ENCODE results near the gene SMG7. TPM values are rescaled to one million over a fixed set of nuclear protein-coding genes. Genes with fewer than 3 reads are reported as not detected.

Gene SMG7
- polyA plus RNA-seq, 1 donor from 2014 or later: 19.1 TPM

DNA sequence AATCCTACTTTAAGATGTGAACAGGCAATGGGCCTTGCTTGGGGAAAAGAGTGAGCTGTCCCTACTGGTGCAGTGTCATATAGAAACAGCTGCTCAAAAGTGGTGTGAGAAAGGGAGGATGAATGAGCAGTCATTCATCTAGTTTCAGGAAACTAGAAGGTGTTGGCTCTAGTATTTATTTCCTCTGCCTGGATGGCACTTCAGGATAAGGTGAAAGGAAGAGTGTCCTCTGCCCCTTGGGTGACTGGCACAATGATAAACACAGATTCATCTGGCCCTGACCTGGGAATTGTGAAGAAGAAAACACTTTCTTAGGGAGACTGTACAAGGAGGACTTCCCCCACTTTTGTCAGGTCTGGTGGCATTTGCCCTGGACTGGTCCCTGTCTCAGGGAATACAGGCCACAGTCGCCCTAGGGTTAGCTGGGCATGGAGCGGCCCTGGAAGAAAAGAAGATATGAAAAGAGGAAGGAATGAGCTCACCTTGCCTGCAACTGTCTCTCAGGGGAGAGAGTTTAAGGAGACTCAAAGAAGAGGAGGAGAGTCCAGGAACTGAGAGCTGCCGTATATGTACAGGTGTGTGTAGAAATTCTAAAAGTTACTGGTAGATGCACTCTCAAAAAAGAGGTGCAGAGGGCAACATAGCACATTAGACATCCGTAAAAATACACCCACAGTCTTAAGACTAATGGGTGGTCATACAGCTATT lies 40.3 kb upstream of the SMG7 start:
- H4K20me1 ChIP-seq (ENCODE audit: insufficient read depth): no peaks in the 10 kb centered on the region
- no peak overlapping the region for H3K4me3 ChIP-seq (ENCODE audit: low read length)
- no peaks in the 10 kb centered on the region for H3K79me2 ChIP-seq (replicated peaks; ENCODE audit: insufficient read depth, low read length)
- no peak overlapping the region for H2AFZ ChIP-seq (ENCODE audit: low read depth, low read length)
- TF ChIP-seq MXI1 (conservative IDR thresholded peaks at IDR 0.05; ENCODE audit: poor library complexity, severe bottlenecking): no peak
- TF ChIP-seq EZH2 (IDR thresholded peaks at IDR 0.05; ENCODE audit: borderline replicate concordance, insufficient read depth, low read length, poor library complexity, severe bottlenecking): no peak
- TF ChIP-seq, protein P1, sequence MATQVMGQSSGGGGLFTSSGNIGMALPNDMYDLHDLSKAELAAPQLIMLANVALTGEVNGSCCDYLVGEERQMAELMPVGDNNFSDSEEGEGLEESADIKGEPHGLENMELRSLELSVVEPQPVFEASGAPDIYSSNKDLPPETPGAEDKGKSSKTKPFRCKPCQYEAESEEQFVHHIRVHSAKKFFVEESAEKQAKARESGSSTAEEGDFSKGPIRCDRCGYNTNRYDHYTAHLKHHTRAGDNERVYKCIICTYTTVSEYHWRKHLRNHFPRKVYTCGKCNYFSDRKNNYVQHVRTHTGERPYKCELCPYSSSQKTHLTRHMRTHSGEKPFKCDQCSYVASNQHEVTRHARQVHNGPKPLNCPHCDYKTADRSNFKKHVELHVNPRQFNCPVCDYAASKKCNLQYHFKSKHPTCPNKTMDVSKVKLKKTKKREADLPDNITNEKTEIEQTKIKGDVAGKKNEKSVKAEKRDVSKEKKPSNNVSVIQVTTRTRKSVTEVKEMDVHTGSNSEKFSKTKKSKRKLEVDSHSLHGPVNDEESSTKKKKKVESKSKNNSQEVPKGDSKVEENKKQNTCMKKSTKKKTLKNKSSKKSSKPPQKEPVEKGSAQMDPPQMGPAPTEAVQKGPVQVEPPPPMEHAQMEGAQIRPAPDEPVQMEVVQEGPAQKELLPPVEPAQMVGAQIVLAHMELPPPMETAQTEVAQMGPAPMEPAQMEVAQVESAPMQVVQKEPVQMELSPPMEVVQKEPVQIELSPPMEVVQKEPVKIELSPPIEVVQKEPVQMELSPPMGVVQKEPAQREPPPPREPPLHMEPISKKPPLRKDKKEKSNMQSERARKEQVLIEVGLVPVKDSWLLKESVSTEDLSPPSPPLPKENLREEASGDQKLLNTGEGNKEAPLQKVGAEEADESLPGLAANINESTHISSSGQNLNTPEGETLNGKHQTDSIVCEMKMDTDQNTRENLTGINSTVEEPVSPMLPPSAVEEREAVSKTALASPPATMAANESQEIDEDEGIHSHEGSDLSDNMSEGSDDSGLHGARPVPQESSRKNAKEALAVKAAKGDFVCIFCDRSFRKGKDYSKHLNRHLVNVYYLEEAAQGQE (IDR thresholded peaks at IDR 0.05; ENCODE audit: borderline replicate concordance): no peak
- TF ChIP-seq SMC3 (conservative IDR thresholded peaks at IDR 0.05; ENCODE audit: poor library complexity): no peak
- no peak for TF ChIP-seq RAD21 (conservative IDR thresholded peaks at IDR 0.05)
- TF ChIP-seq TAF1 (IDR thresholded peaks at IDR 0.05; ENCODE audit: low read depth): no peak
- TF ChIP-seq CTCF (IDR thresholded peaks at IDR 0.05; ENCODE audit: poor library complexity, severe bottlenecking): no peak
- no peak for TF ChIP-seq EP300 (conservative IDR thresholded peaks at IDR 0.05; ENCODE audit: poor library complexity, severe bottlenecking)
- TF ChIP-seq POLR2AphosphoS5 (IDR thresholded peaks at IDR 0.05): no peak
- H3K9me2 ChIP-seq (ENCODE audit: insufficient read depth, low read length): no peaks in the 10 kb centered on the region
- no peaks in the 10 kb centered on the region for H3K36me3 ChIP-seq (ENCODE audit: insufficient read depth, low read length)
- H3K4me2 ChIP-seq (ENCODE audit: low read length): no peak overlapping the region
- no peaks in the 10 kb centered on the region for H3K9me3 ChIP-seq (ENCODE audit: low read length)
- H3K9ac ChIP-seq (ENCODE audit: low read length): no peak overlapping the region
- no peaks in the 10 kb centered on the region for H3K27me3 ChIP-seq (ENCODE audit: insufficient read depth, low read depth, low read length)
- no peak overlapping the region for H3K27ac ChIP-seq (ENCODE audit: low read length)
- no peaks in the 10 kb centered on the region for H3F3A ChIP-seq (ENCODE audit: insufficient read depth, low read length, poor library complexity, severe bottlenecking)

DNA sequence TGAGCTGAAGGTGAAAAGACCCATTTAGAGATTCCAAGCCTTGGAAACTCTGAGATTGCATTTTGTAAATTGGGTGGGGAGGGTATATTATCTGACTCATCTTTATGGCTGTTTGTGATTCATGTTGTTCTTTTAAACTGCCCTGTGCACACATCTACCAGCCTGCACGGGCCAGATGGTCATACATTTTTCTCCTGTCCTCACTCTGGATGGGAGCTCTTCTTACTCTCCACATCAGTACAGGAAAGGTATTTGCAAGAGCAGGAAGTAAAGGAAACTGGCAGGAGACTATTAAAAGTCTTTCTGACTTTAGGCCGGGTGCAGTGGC lies 39.8 kb upstream of the SMG7 start:
- H3K9ac ChIP-seq (ENCODE audit: low read length): no peak overlapping the region
- TF ChIP-seq RAD21 (conservative IDR thresholded peaks at IDR 0.05) (no peak), POLR2AphosphoS5 (IDR thresholded peaks at IDR 0.05) (no peak), TAF1 (IDR thresholded peaks at IDR 0.05; ENCODE audit: low read depth) (no peak)
- TF ChIP-seq, protein P1 (IDR thresholded peaks at IDR 0.05; ENCODE audit: borderline replicate concordance): no peak
- no peaks in the 10 kb centered on the region for H3F3A ChIP-seq (ENCODE audit: insufficient read depth, low read length, poor library complexity, severe bottlenecking)
- H3K9me3 ChIP-seq (ENCODE audit: low read length): no peaks in the 10 kb centered on the region
- no peaks in the 10 kb centered on the region for H3K36me3 ChIP-seq (ENCODE audit: insufficient read depth, low read length)
- no peaks in the 10 kb centered on the region for H4K20me1 ChIP-seq (ENCODE audit: insufficient read depth)
- H3K9me2 ChIP-seq (ENCODE audit: insufficient read depth, low read length): no peaks in the 10 kb centered on the region
- no peak overlapping the region for H3K4me3 ChIP-seq (ENCODE audit: low read length)
- no peak overlapping the region for H3K27ac ChIP-seq (ENCODE audit: low read length)
- H3K79me2 ChIP-seq (replicated peaks; ENCODE audit: insufficient read depth, low read length): no peaks in the 10 kb centered on the region
- H3K27me3 ChIP-seq (ENCODE audit: insufficient read depth, low read depth, low read length): no peaks in the 10 kb centered on the region
- no peak overlapping the region for H3K4me2 ChIP-seq (ENCODE audit: low read length)
- H2AFZ ChIP-seq (ENCODE audit: low read depth, low read length): no peak overlapping the region

All from neural cell (in vitro differentiated cells).